ENCODE measurements around the gene XPC.

GRCh38 chr3:14122301-14122700 lies 56.1 kb downstream of the XPC start:
- no peak for TF ChIP-seq POLR2A (IDR thresholded peaks at IDR 0.05; ENCODE audit: low read length)
- no peak for TF ChIP-seq GATA1 (IDR thresholded peaks at IDR 0.05; ENCODE audit: low read depth, low read length)
